GM06990 (cell line): ENCODE results near the gene EI24.
A peak's percentile ranks its signal among the peaks of the same experiment; 100 is the strongest.
"Not testable (repeated sequence)": the region's sequence is repeated elsewhere in the genome, so short reads cannot be mapped to it uniquely, and the experiment has no call there.

Source experiments
- DNase-seq: peaks from one replicate; pipeline ENCODE4 v3.0.0-alpha.2; 2011; ENCODE audit not compliant: insufficient read length; ENCODE audit errors: extremely low read depth
- H3K27me3 ChIP-seq: replicated peaks from 2 replicates; pipeline ENCODE4 v1.6.0; 2011; ENCODE audit warnings: low read length; ENCODE audit not compliant: control insufficient read depth, insufficient read depth
- H3K36me3 ChIP-seq: 2 replicates; pipeline ENCODE4 v1.5.1; 2011; ENCODE audit warnings: low read length; ENCODE audit not compliant: control insufficient read depth, insufficient read depth
- H3K4me3 ChIP-seq: replicated peaks from 2 replicates; pipeline ENCODE4 v1.5.1; 2011; ENCODE audit warnings: low read depth, mild to moderate bottlenecking, control low read depth, low read length
- CTCF ChIP-seq: IDR thresholded peaks from 2 replicates; pipeline ENCODE4 v1.5.1; 2011; ENCODE audit warnings: low read length, control low read depth, mild to moderate bottlenecking, inconsistent platforms; ENCODE audit not compliant: insufficient read depth, poor library complexity, severe bottlenecking

The EI24 gene

DNA sequence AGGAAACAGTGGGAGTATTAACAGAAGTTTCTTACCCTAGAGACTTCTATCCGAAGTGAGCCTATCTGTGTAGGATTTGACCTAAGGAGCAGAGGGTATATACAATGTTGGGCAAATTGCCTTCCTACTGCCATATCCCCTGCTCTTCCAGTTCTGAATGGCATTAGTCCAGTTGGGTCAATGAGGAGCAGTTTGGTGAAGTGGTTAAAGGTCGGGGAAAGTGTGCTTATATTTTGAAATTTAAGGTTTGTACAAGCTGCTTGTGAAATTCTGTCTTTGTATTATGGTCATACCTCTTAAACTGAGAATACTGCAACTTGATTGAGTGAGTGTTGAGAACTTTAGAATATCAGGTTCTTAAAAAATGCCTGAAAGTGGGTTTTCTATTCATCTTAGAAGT, 1.7 kb downstream of the EI24 start:
- H3K27me3 ChIP-seq = no peaks in the 10 kb centered on the region
- peaks cover 4% of the 10 kb centered on the region for H3K36me3 ChIP-seq
- DNase-seq = no peak
- TF ChIP-seq CTCF = no peak
- H3K4me3 ChIP-seq = peak overlapping the region; percentile 99; the same call in 1 of the 2 replicates

DNA sequence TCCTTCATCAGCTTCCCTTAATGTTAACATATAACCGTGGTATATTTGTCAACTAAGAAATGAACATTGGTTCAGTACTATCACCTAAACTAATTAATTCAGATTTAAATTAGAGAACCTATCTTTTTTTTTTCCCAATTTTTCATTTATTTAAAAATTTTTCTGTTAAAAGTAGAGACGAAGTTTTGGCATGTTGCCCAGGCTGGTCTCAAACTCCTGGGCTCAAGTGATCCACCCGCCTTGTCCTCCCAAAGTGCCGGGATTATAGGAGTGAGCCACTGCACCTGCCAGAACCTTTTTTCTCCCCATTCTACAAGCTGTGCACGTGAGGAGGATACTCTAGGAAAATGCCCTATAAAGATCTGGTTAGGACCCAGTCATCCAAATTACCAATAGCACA, 3.6 kb downstream of the EI24 start:
- Histone ChIP-seq H3K27me3 (no peaks in the 10 kb centered on the region), H3K4me3 (no peak overlapping the region), H3K36me3 (peaks cover 10% of the 10 kb centered on the region)
- DNase-seq = no peak
- TF ChIP-seq CTCF = no peak

GRCh38 chr11:125577181-125577580, 7.9 kb downstream of the EI24 start:
- H3K4me3 ChIP-seq, H3K27me3 ChIP-seq, DNase-seq: not testable (repeated sequence)
- H3K36me3 ChIP-seq = peaks cover 21% of the 10 kb centered on the region

DNA sequence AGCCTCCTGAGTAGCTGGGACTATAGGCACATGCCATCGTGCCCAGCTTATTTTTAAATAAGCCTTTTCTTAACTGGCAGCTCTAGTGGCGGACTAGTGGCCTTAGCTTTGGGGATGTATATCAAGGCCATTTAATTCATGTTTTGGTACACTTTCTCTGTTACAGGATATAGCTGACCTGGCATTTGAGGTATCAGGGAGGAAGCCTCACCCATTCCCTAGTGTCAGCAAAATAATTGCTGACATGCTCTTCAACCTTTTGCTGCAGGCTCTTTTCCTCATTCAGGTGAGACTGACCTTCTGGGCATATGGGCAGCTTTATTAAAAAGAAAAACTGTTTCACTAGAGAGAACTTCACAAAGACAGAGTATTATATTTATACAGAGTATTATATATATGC, 9.5 kb downstream of the EI24 start:
- Histone ChIP-seq H3K4me3 (no peak overlapping the region), H3K36me3 (peaks cover 26% of the 10 kb centered on the region), H3K27me3 (no peaks in the 10 kb centered on the region)
- DNase-seq = no peak
- TF ChIP-seq CTCF = no peak

- Histone ChIP-seq H3K36me3 (peaks cover 26% of the 10 kb centered on the region), H3K27me3 (no peaks in the 10 kb centered on the region), H3K4me3 (no peak overlapping the region)
- no peak for DNase-seq
- no peak for TF ChIP-seq CTCF
Measured at GRCh38 chr11:125579811-125580210, 10.5 kb downstream of the EI24 start.

GRCh38 chr11:125583496-125583895, 14.2 kb downstream of the EI24 start:
- Histone ChIP-seq H3K36me3 (peaks cover 13% of the 10 kb centered on the region), H3K4me3 (no peak overlapping the region), H3K27me3 (no peaks in the 10 kb centered on the region)
- DNase-seq = no peak
- TF ChIP-seq CTCF = no peak
